K562 treated with DMSO at 1 percent for 48 hours (cell line): ENCODE measurements around the gene MRTFA. TPM values are rescaled to one million over a fixed set of nuclear protein-coding genes. Genes with fewer than 3 reads are reported as not detected.

Experiments
- total RNA-seq: library from RNA; unstranded; fragments of 300-600 nt; gene quantifications from 2 replicates; pipeline ENCODE4 v1.2.3, GENCODE V29; 2022; ENCODE audit warnings: low replicate concordance; ENCODE audit errors: extremely low read depth

MRTFA gene
- not detected in 2 replicates for total RNA-seq

DNA sequence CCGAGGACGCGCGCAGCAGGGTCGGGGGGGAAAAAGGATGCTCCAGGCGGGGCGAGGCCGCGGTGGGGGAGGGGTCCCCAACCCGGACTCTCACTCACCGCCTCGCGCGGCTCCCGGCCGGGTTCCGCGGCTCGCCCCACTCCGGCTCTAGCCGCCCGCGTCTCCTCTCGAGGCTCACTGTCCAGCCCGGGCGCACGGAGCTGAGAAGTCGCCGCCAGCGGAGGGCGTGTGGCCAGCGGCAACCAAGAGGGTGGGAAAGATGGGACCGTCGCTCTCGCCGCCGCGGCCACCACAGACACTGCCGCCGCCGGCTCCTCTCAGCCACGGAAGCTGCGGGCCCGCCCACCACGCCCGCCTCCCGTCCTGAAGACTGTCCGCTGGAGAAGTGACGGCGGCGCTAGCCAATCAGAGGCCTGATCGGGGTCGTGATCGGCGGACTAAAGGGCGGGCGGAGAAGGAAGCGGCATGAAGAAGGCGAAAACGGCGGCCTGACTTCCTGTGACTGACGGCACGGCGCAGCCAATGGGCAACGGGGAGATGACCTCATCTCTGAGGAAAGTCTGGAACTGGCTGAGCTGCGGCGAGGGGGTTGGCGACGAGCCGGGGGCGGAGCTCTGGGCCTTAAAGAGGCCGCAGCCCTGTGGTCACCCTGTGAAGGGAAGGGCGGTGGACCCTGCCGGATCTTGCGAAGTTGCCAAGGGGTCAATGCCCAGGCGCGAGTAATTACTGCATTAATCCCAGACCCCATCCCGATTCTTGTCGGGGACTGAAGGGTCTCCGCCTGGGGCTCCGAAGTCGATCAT, at the start of gene MRTFA:
Gene MRTFA (minus strand): TSS at position 340 of the 803 bp plus-strand sequence.

DNA sequence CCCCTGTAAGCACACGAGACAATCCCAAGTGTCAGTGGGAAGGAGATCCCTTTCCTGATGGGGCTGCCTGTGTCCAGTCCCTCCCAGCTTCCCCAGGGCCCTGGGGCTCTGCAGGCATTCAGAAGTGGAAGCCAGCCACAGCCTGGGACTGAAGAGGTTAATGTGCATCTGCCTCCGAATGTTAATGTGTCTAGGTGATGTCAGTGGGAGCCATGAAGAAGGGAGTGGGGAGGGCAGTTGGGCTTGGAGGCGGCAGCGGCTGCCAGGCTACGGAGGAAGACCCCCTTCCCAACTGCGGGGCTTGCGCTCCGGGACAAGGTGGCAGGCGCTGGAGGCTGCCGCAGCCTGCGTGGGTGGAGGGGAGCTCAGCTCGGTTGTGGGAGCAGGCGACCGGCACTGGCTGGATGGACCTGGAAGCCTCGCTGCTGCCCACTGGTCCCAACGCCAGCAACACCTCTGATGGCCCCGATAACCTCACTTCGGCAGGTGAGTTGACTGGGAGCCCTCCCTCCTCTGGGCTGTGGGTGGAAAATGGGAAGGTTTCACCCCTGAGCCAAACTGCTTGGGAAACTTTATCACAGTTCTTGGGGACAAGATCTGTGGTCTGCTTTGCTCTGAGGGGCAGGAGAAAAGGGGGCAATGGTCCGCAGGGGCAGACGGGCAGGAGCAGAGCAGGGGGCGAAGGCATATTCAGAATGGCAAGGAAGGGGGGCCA, 42.9 kb upstream of the MRTFA start, which contains the start of gene MCHR1:
Gene MCHR1 (plus strand): TSS at position 236 of the 715 bp plus-strand sequence. CDS start 169 bp downstream, at position 405.

Other genes with a start within 250 kb of the MRTFA start
- not detected in 2 replicates for gene MCHR1, start 42.8 kb upstream of the MRTFA start, total RNA-seq
- gene SLC25A17, start 182.6 kb upstream of the MRTFA start, total RNA-seq = not detected in 2 replicates
- gene ST13, start 219.9 kb upstream of the MRTFA start, total RNA-seq = 992 TPM in 1 of 2 replicates, not detected in the other
- gene XPNPEP3, start 220.4 kb upstream of the MRTFA start, total RNA-seq = not detected in 2 replicates
- not detected in 2 replicates for gene DNAJB7, start 225.4 kb upstream of the MRTFA start, total RNA-seq